Measurements from ENCODE around the gene ISG20L2. TPM values are rescaled to one million over a fixed set of nuclear protein-coding genes. Genes with fewer than 3 reads are reported as not detected.

The ISG20L2 gene
- total RNA-seq, 2 experiments from 2014 or later: 40.6 to 44.5 TPM

DNA sequence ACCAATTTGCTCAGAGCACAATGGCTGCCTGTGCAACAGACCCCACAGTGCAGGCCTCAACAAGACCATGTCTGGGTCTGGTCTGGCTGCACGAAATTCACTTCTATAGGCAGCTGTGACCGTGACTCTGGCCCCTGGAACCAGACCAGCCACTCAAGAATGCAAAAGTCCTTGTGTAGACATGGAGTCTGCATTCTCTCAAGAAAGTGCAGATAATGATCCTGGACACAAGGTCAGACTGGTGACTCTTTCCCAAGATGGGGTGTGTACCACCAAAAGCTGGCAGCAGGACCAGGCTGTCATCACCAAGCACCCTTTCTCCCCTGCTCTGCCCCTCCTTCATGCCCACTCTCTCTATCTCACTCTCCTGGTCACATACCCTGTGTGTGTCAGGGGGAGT lies 7.4 kb downstream of the ISG20L2 start:
- no peaks in the 10 kb centered on the region for H3K27me3 Mint-ChIP-seq
- H3K9me3 Mint-ChIP-seq: no peaks in the 10 kb centered on the region
- no peak overlapping the region for H3K4me3 Mint-ChIP-seq
- H3K36me3 Mint-ChIP-seq (ENCODE audit: low read depth): peaks cover 37% of the 10 kb centered on the region
- POLR2A ChIA-PET: interaction anchor here (0.8 to 2.1 kb wide), 4 partner anchors 8 to 29 kb away, joined by 3 to 6 read pairs (median 4); no protein-coding TSS in a partner anchor
- H3K4me1 Mint-ChIP-seq (ENCODE audit: low read depth): peaks cover 28% of the 10 kb centered on the region
- ATAC-seq (no peak), DNase-seq (no peak)
- TF ChIP-seq, protein P1, sequence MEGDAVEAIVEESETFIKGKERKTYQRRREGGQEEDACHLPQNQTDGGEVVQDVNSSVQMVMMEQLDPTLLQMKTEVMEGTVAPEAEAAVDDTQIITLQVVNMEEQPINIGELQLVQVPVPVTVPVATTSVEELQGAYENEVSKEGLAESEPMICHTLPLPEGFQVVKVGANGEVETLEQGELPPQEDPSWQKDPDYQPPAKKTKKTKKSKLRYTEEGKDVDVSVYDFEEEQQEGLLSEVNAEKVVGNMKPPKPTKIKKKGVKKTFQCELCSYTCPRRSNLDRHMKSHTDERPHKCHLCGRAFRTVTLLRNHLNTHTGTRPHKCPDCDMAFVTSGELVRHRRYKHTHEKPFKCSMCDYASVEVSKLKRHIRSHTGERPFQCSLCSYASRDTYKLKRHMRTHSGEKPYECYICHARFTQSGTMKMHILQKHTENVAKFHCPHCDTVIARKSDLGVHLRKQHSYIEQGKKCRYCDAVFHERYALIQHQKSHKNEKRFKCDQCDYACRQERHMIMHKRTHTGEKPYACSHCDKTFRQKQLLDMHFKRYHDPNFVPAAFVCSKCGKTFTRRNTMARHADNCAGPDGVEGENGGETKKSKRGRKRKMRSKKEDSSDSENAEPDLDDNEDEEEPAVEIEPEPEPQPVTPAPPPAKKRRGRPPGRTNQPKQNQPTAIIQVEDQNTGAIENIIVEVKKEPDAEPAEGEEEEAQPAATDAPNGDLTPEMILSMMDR (IDR thresholded peaks at IDR 0.05): no peak
- CTCF ChIA-PET: interaction anchor here (0.6 to 10.6 kb wide), 9 partner anchors 15 to 117 kb away, joined by 3 to 396 read pairs (median 4); partner anchors contain the start of genes CRABP2 and PRCC
- peak overlapping the region; percentile 74 for H3K27ac Mint-ChIP-seq
- intact Hi-C loops (cut with micrococcal nuclease): no loop called here

DNA sequence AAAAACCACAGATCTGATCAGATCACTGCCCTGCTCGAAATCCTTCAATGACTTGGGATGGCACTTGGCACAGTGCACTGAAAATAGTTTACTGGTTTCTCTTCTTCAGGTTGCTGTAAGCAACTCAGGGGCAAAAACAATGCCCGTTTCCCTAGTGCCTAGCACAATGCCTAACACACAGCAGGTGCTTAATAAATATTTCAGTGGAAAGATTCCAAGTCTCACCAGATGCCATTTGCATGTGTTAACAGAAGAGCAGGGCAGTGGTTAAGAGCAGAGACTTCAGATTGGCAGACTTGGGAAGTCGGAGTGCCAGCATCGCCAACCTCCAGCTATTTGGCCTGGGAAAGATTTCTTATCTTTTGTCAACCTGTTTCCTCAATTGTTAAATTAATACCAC lies 11.2 kb downstream of the ISG20L2 start:
- intact Hi-C loops (cut with micrococcal nuclease): no loop called here
- TF ChIP-seq, protein P1 (IDR thresholded peaks at IDR 0.05): no peak
- H3K27ac Mint-ChIP-seq: no peak overlapping the region
- no peak overlapping the region for H3K4me3 Mint-ChIP-seq
- peaks cover 13% of the 10 kb centered on the region for H3K4me1 Mint-ChIP-seq (ENCODE audit: low read depth)
- H3K27me3 Mint-ChIP-seq: no peaks in the 10 kb centered on the region
- H3K36me3 Mint-ChIP-seq (ENCODE audit: low read depth): peaks cover 18% of the 10 kb centered on the region
- CTCF ChIA-PET: interaction anchor here (1.9 to 9.2 kb wide), 2 partner anchors 10 to 11 kb away, joined by 10 to 91 read pairs; partner anchors contain the start of genes CRABP2, ISG20L2 and METTL25B
- ATAC-seq (no peak), DNase-seq (no peak)
- no peaks in the 10 kb centered on the region for H3K9me3 Mint-ChIP-seq
- POLR2A ChIA-PET: no interaction called here

DNA sequence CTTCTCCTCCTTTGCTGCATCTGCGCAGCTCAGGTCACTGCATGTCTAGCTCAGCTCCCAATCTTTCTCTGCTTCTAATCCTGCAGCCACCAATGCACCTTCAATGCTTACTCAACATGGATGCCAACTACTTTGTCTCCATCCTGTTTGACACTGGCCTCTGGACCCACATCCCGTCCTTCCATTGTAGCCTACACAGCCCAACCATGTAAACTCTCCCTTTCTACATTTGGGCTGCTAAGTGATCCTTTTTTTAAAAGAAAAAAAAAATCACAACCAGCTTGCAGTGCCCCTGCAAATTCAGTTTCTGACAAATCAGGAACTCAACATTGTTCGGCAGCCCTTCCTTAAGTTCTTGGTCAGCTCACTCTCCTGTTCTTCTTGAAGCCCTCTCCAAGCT lies 13.7 kb downstream of the ISG20L2 start:
- H3K4me3 Mint-ChIP-seq: no peak overlapping the region
- ATAC-seq (no peak), DNase-seq (no peak)
- H3K27ac Mint-ChIP-seq: no peak overlapping the region
- H3K27me3 Mint-ChIP-seq: no peaks in the 10 kb centered on the region
- H3K36me3 Mint-ChIP-seq (ENCODE audit: low read depth): peaks cover 8% of the 10 kb centered on the region
- H3K9me3 Mint-ChIP-seq: no peaks in the 10 kb centered on the region
- TF ChIP-seq, protein P1 (IDR thresholded peaks at IDR 0.05): no peak
- CTCF ChIA-PET: interaction anchor here (1.1 to 9.2 kb wide), 5 partner anchors 8 to 213 kb away, joined by 3 to 91 read pairs (median 20); partner anchors contain the start of genes CRABP2, ISG20L2 and METTL25B
- POLR2A ChIA-PET: interaction anchor here (2.5 kb wide), 1 partner anchor 13 kb away, joined by 7 read pairs; the partner anchor contains the start of gene METTL25B
- intact Hi-C loops (cut with micrococcal nuclease): no loop called here
- peaks cover 3% of the 10 kb centered on the region for H3K4me1 Mint-ChIP-seq (ENCODE audit: low read depth)

DNA sequence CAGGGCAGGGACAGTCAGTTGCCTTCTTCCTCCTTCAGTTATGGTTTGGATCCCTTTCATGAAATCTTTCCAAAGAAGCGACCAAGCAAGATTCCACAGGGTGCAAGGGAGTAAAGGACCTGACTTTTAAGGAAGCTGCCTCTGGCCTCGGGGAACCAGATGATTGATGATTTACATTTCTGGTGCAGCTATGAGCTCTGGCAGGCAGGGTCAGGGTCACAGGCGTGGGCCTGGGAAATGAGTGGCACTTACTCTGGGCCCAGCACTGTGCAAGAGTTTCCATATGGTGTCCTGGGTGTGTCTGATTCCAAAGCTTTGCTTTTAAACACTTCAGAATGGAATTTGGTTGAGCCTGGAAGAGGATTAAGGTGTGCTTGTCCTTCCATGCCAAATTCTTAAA lies 15.9 kb downstream of the ISG20L2 start:
- H3K27me3 Mint-ChIP-seq: no peaks in the 10 kb centered on the region
- ChIA-PET CTCF (interaction anchor here (1.8 to 9.2 kb wide), 4 partner anchors 14 to 177 kb away, joined by 4 to 91 read pairs (median 40); partner anchors contain the start of genes ISG20L2 and METTL25B), POLR2A (interaction anchor here (0.6 to 1.4 kb wide), 5 partner anchors 9 to 93 kb away, joined by 3 to 4 read pairs (median 3); no protein-coding TSS in a partner anchor)
- TF ChIP-seq, protein P1 (IDR thresholded peaks at IDR 0.05): no peak
- H3K4me3 Mint-ChIP-seq: no peak overlapping the region
- no peak overlapping the region for H3K27ac Mint-ChIP-seq
- ATAC-seq (no peak), DNase-seq (no peak)
- H3K4me1 Mint-ChIP-seq (ENCODE audit: low read depth): peaks cover 7% of the 10 kb centered on the region
- H3K36me3 Mint-ChIP-seq (ENCODE audit: low read depth): peaks cover 8% of the 10 kb centered on the region
- intact Hi-C loops (cut with micrococcal nuclease): no loop called here
- H3K9me3 Mint-ChIP-seq: no peaks in the 10 kb centered on the region
